Neutrophil (primary cell): ENCODE data around the gene NDUFB7.
"Not testable (repeated sequence)": the region's sequence is repeated elsewhere in the genome, so short reads cannot be mapped to it uniquely, and the experiment has no call there.

Experiments used
- H3K27ac ChIP-seq: fragments of 200-600 bp; sonication (generic); 2 replicates; pipeline ENCODE4 v1.5.1; 2016; ENCODE audit warnings: mild to moderate bottlenecking, moderate library complexity
- H3K27me3 ChIP-seq: fragments of 200-600 bp; sonication (generic); 2 replicates; pipeline ENCODE4 v1.6.0; 2016; ENCODE audit warnings: mild to moderate bottlenecking
- H3K36me3 ChIP-seq: fragments of 200-600 bp; sonication (generic); 2 replicates; pipeline ENCODE4 v1.5.1; 2017
- H3K4me1 ChIP-seq, 2 experiments: fragments of 200-600 bp in 1 of 2; sonication (generic) in 1 of 2; 1 replicate in 1 of 2; 2 replicates in 1 of 2; pipeline versions ENCODE4 v1.5.1 to v1.6.1; 2013 to 2016; ENCODE audit warnings: low read depth in 1 of 2, low read length in 1 of 2, mild to moderate bottlenecking in 1 of 2, moderate library complexity in 1 of 2; ENCODE audit not compliant: control insufficient read depth in 1 of 2, insufficient read depth in 1 of 2
- H3K4me3 ChIP-seq, 2 experiments: fragments of 200-600 bp in 1 of 2; sonication (generic) in 1 of 2; 1 replicate in 1 of 2; 2 replicates in 1 of 2; pipeline ENCODE4 v1.5.1; 2013 to 2016; ENCODE audit warnings: low read depth in 1 of 2, low read length in 1 of 2, mild to moderate bottlenecking in 1 of 2, moderate library complexity in 1 of 2
- H3K9me3 ChIP-seq: fragments of 200-600 bp; sonication (generic); 2 replicates; pipeline ENCODE4 v1.5.1; 2016
- CTCF ChIP-seq: fragments of 200-600 bp; sonication (generic); IDR thresholded peaks from 2 replicates; pipeline ENCODE4 v1.5.1; 2016; ENCODE audit warnings: antibody characterized with exemption

NDUFB7 gene

GRCh38 chr19:14544977-14545715 lies 26.7 kb downstream of the NDUFB7 start:
- no peak for TF ChIP-seq CTCF
- Histone ChIP-seq H3K36me3 (no peaks in the 10 kb centered on the region), H3K4me3 (no peak overlapping the region), H3K27ac (no peak overlapping the region), H3K4me1 (peaks cover 0 to 1% of the 10 kb centered on the region in 2 experiments), H3K27me3 (no peaks in the 10 kb centered on the region), H3K9me3 (no peaks in the 10 kb centered on the region)

GRCh38 chr19:14544047-14544446 lies 27.8 kb downstream of the NDUFB7 start:
- no peaks in the 10 kb centered on the region for H3K27me3 ChIP-seq
- no peak overlapping the region for H3K27ac ChIP-seq
- no peaks in the 10 kb centered on the region for H3K36me3 ChIP-seq
- no peaks in the 10 kb centered on the region for H3K9me3 ChIP-seq
- TF ChIP-seq CTCF = no peak
- no peaks in the 10 kb centered on the region for H3K4me1 ChIP-seq
- no peak overlapping the region for H3K4me3 ChIP-seq

- no peak overlapping the region for H3K27ac ChIP-seq
- peaks cover 0 to 2% of the 10 kb centered on the region in 2 experiments for H3K4me1 ChIP-seq
- H3K27me3 ChIP-seq = no peaks in the 10 kb centered on the region
- H3K9me3 ChIP-seq = no peaks in the 10 kb centered on the region
- H3K4me3 ChIP-seq = no peak overlapping the region
- H3K36me3 ChIP-seq = no peaks in the 10 kb centered on the region
- no peak for TF ChIP-seq CTCF
Observed at GRCh38 chr19:14542711-14543328, 29.0 kb downstream of the NDUFB7 start.

- H3K4me3 ChIP-seq, H3K36me3 ChIP-seq, H3K9me3 ChIP-seq, H3K4me1 ChIP-seq, H3K27me3 ChIP-seq, H3K27ac ChIP-seq: not testable (repeated sequence)
Observed at GRCh38 chr19:14541979-14542378, 29.9 kb downstream of the NDUFB7 start.

- no peak for TF ChIP-seq CTCF
- H3K9me3 ChIP-seq = no peaks in the 10 kb centered on the region
- no peak overlapping the region for H3K4me3 ChIP-seq
- H3K27me3 ChIP-seq = no peaks in the 10 kb centered on the region
- no peaks in the 10 kb centered on the region for H3K36me3 ChIP-seq
- peaks cover 3 to 8% of the 10 kb centered on the region in 2 experiments for H3K4me1 ChIP-seq
- H3K27ac ChIP-seq = no peak overlapping the region
Observed at GRCh38 chr19:14540741-14541525, 30.9 kb downstream of the NDUFB7 start.
